HCT116 (cell line): ENCODE data around the gene POU2AF1. TPM values are rescaled to one million over a fixed set of nuclear protein-coding genes. Genes with fewer than 3 reads are reported as not detected.

Experiments
- ATAC-seq: fragments of 200-7000 bp; cut with Tn5 transposase; 2 replicates; pipeline ENCODE4 v1.9.1; 2020; ENCODE audit warnings: mild to moderate bottlenecking, moderate library complexity
- BruUV-seq: library from RNA; stranded (reverse); fragments of 400-500 nt; replicated peaks from 2 replicates; lab custom pipeline; 2021; lab: Mats Ljungman, UMichigan
- CTCF ChIA-PET: fragments of 300-600 bp; sonication (Branson Sonifier 250); formaldehyde crosslinking; loops from one replicate; lab custom pipeline; 2021; ENCODE audit warnings: antibody characterized with exemption; lab: Charles Lee
- POLR2A ChIA-PET: fragments of 300-600, 350-600 bp; sonication (Branson Sonifier 250); formaldehyde crosslinking; loops from one replicate; lab custom pipeline; 2021; ENCODE audit warnings: antibody characterized with exemption; lab: Charles Lee
- RAD21 ChIA-PET, 2 experiments: fragments of 300-600 bp; sonication (Branson Sonifier 250); formaldehyde crosslinking; loops; one replicate each; lab custom pipeline; 2023; ENCODE audit warnings: low total read pairs in 2 of 2; ENCODE audit not compliant: uncharacterized antibody in 2 of 2, unreplicated experiment in 2 of 2, low non-redundant PET in 1 of 2; lab: Charles Lee
- DNase-seq: peaks from one replicate; pipeline ENCODE4 v3.0.0-alpha.2; 2010; ENCODE audit warnings: low read depth, low spot score
- H2AFZ ChIP-seq: fragments of 200-600 bp; shearing (Covaris generic), sonication (generic); 2 replicates; pipeline ENCODE4 v1.6.1; 2017; ENCODE audit warnings: low read depth, mixed run types, mixed read lengths, antibody characterized with exemption, low read length; ENCODE audit not compliant: poor library complexity, severe bottlenecking
- H3K27ac ChIP-seq: 2 replicates; pipeline ENCODE4 v1.5.1; 2012; ENCODE audit warnings: low read depth, low read length
- H3K27me3 ChIP-seq: fragments of 200-600 bp; sonication (generic); 2 replicates; pipeline ENCODE4 v1.6.1; 2016; ENCODE audit warnings: mixed run types, low read length, mixed read lengths; ENCODE audit not compliant: insufficient read depth
- H3K36me3 ChIP-seq, 2 experiments: fragments of 200-500 bp in 1 of 2; fragments of 200-600 bp in 1 of 2; sonication (Bioruptor generic) in 1 of 2; sonication (generic) in 1 of 2; 2 replicates each; pipeline versions ENCODE4 v1.5.1 to v1.6.1; 2014 to 2016; ENCODE audit warnings: low read length in 2 of 2, inconsistent platforms in 1 of 2, mixed read lengths in 1 of 2, mixed run types in 1 of 2; ENCODE audit not compliant: insufficient read depth in 2 of 2, control insufficient read depth in 1 of 2
- H3K4me1 ChIP-seq, 2 experiments: fragments of 200-600 bp in 1 of 2; sonication (generic) in 1 of 2; 2 replicates each; pipeline versions ENCODE4 v1.5.1 to v1.6.1; 2012 to 2017; ENCODE audit warnings: low read length in 2 of 2, inconsistent platforms in 1 of 2, mild to moderate bottlenecking in 1 of 2, mixed read lengths in 1 of 2, mixed run types in 1 of 2, moderate library complexity in 1 of 2; ENCODE audit not compliant: insufficient read depth in 2 of 2, control insufficient read depth in 1 of 2
- H3K4me2 ChIP-seq: fragments of 200-600 bp; sonication (generic); 2 replicates; pipeline ENCODE4 v1.6.1; 2017; ENCODE audit warnings: mixed run types, low read length, mixed read lengths
- H3K4me3 ChIP-seq, 2 experiments: fragments of 200-600 bp in 1 of 2; sonication (generic) in 1 of 2; replicated peaks in 1 of 2; 2 replicates each; pipeline ENCODE4 v1.5.1; 2011 to 2016; ENCODE audit warnings: low read length in 2 of 2, control low read depth in 1 of 2, low read depth in 1 of 2, mild to moderate bottlenecking in 1 of 2, mixed read lengths in 1 of 2, mixed run types in 1 of 2
- H3K79me2 ChIP-seq: fragments of 200-600 bp; sonication (generic); 2 replicates; pipeline ENCODE4 v1.6.1; 2017; ENCODE audit warnings: mild to moderate bottlenecking, mixed run types, low read length, moderate library complexity, mixed read lengths; ENCODE audit not compliant: insufficient read depth
- H3K9ac ChIP-seq: fragments of 200-600 bp; sonication (generic); 2 replicates; pipeline ENCODE4 v1.6.1; 2016; ENCODE audit warnings: low read length, mixed read lengths
- H3K9me2 ChIP-seq: fragments of 200-600 bp; sonication (generic), shearing (Covaris generic); 2 replicates; pipeline ENCODE4 v1.6.1; 2017; ENCODE audit warnings: mixed run types, mild to moderate bottlenecking, moderate library complexity; ENCODE audit not compliant: insufficient read depth
- H3K9me3 ChIP-seq, 2 experiments: fragments of 200-500 bp in 1 of 2; fragments of 200-600 bp in 1 of 2; sonication (Bioruptor generic) in 1 of 2; sonication (generic) in 1 of 2; 2 replicates each; pipeline ENCODE4 v1.6.1; 2014 to 2017; ENCODE audit warnings: low read length in 2 of 2, mixed read lengths in 2 of 2, inconsistent platforms in 1 of 2, low read depth in 1 of 2, mild to moderate bottlenecking in 1 of 2, mixed run types in 1 of 2, moderate library complexity in 1 of 2; ENCODE audit not compliant: control insufficient read depth in 1 of 2, insufficient read depth in 1 of 2
- H4K20me1 ChIP-seq: fragments of 200-600 bp; sonication (generic), shearing (Covaris generic); 2 replicates; pipeline ENCODE4 v1.6.1; 2017; ENCODE audit warnings: mixed run types, mild to moderate bottlenecking, moderate library complexity; ENCODE audit not compliant: insufficient read depth
- CBX3 ChIP-seq: IDR thresholded peaks from 2 replicates; pipeline ENCODE4 v1.6.1; 2012; ENCODE audit warnings: low read depth
- EGR1 ChIP-seq: IDR thresholded peaks from 2 replicates; pipeline ENCODE4 v1.6.1; 2012; ENCODE audit warnings: low read depth
- FOSL1 ChIP-seq: IDR thresholded peaks from 2 replicates; pipeline ENCODE4 v1.6.1; 2012; ENCODE audit warnings: low read depth
- JUND ChIP-seq: IDR thresholded peaks from 2 replicates; pipeline ENCODE4 v1.6.1; 2012
- POLR2AphosphoS5 ChIP-seq: IDR thresholded peaks from 2 replicates; pipeline ENCODE4 v1.6.1; 2011; ENCODE audit warnings: mild to moderate bottlenecking, low read depth, low read length, moderate library complexity
- REST ChIP-seq: IDR thresholded peaks from 2 replicates; pipeline ENCODE4 v1.6.1; 2012; ENCODE audit warnings: low read depth
- SIN3A ChIP-seq: IDR thresholded peaks from 2 replicates; pipeline ENCODE4 v1.6.1; 2012; ENCODE audit warnings: low read depth
- SP1 ChIP-seq: IDR thresholded peaks from 2 replicates; pipeline ENCODE4 v1.6.1; 2012; ENCODE audit warnings: low read depth
- SRF ChIP-seq: IDR thresholded peaks from 2 replicates; pipeline ENCODE4 v1.6.1; 2012; ENCODE audit warnings: low read depth
- ZBTB33 ChIP-seq: IDR thresholded peaks from 2 replicates; pipeline ENCODE4 v1.6.1; 2011; ENCODE audit warnings: mild to moderate bottlenecking, low read length, moderate library complexity; ENCODE audit not compliant: insufficient replicate concordance; ENCODE audit errors: extremely low read depth
- ZNF274 ChIP-seq: fragments of 200-500 bp; sonication (Bioruptor generic); IDR thresholded peaks from 2 replicates; pipeline ENCODE4 v1.6.1; 2014; ENCODE audit warnings: mild to moderate bottlenecking, low read depth, low read length, inconsistent platforms
- intact Hi-C: fragments of 100-400 bp; cut with micrococcal nuclease; formaldehyde crosslinking; loops from 2 replicates; pipeline ENCODE4 v1.10.0; 2022
- total RNA-seq: library from RNA; stranded (reverse); gene quantifications from one replicate; pipeline ENCODE4 v1.2.1, GENCODE V29; 2021; ENCODE audit not compliant: unreplicated experiment

Gene POU2AF1
- total RNA-seq, 1 experiment from 2014 or later, result 0.17 TPM

- intact Hi-C loops, result no loop called here
- CTCF ChIA-PET, result no interaction called here
- Histone ChIP-seq H3K9ac (no peak overlapping the region), H2AFZ (no peak overlapping the region), H3K9me3 (no peaks in the 10 kb centered on the region), H3K9me2 (no peaks in the 10 kb centered on the region), H3K36me3 (no peaks in the 10 kb centered on the region), H3K4me1 (no peaks in the 10 kb centered on the region), H3K4me2 (no peak overlapping the region), H4K20me1 (no peaks in the 10 kb centered on the region), H3K27ac (no peak overlapping the region), H3K4me3 (no peak overlapping the region), H3K27me3 (no peaks in the 10 kb centered on the region), H3K79me2 (no peaks in the 10 kb centered on the region)
- POLR2A ChIA-PET, result interaction anchor here (0.5 kb wide), 1 partner anchor 1200 kb away, joined by 3 read pairs; no protein-coding TSS in a partner anchor
- no peak for ATAC-seq
- no peak for DNase-seq
- TF ChIP-seq POLR2AphosphoS5 (no peak), CBX3 (no peak), REST (no peak), EGR1 (no peak), ZBTB33 (no peak), FOSL1 (no peak), SP1 (no peak), JUND (no peak), SIN3A (no peak), ZNF274 (no peak), SRF (no peak)
- RAD21 ChIA-PET, result no interaction called here
- no TSS peak for BruUV-seq
Observed at GRCh38 chr11:111388420-111388819, 9.3 kb upstream of the POU2AF1 start.
